Measurements from ENCODE around the gene SEC14L2.
A peak's percentile ranks its signal among the peaks of the same experiment; 100 is the strongest.
"Not testable (repeated sequence)": the region's sequence is repeated elsewhere in the genome, so short reads cannot be mapped to it uniquely, and the experiment has no call there.

SEC14L2 gene

DNA sequence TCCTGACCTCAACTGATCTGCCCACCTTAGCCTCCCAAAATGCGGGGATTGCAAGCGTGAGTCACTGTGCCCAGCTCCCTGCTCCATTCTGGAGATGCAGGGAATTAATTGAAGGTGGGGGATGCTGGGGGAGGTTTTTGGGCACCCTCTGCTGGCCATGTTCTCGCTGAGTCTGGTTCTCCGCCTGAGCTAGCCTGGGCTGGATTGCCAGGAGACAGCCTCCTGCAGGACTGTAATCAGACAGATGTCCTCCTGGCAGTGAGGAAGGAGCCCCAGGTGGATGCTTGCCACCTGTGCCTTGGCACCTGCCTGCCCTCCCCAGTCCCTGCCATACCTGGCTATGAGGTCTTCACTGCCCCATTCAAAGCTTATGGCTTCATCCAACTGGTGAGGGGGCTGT, 34.1 kb downstream of the SEC14L2 start:
- DNase-seq, result no peak

- no peak for DNase-seq
Observed at GRCh38 chr22:30432096-30432495, 35.3 kb downstream of the SEC14L2 start.

DNA sequence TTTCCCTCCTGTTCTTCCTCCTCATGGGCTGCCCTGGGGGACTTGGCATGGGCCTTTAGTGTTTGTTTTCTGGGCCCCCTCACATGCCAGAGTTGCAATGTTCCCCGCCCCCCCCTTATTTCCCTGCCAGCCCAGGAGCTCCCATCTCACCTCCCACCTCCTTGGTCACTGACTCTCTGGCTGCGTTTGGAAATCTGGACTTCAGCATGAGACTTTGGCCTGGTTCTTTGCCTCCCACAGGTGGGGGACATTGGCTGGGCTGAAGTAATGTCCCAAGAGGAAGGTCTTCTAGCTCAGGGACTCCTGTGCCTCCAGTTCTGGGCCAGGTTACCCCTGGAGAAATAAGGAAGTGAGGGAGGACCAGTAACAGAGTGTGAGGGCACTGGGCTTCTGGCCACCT, 35.7 kb downstream of the SEC14L2 start:
- DNase-seq, result no peak

- DNase-seq, result no peak
Observed at GRCh38 chr22:30433227-30433626, 36.4 kb downstream of the SEC14L2 start.

DNA sequence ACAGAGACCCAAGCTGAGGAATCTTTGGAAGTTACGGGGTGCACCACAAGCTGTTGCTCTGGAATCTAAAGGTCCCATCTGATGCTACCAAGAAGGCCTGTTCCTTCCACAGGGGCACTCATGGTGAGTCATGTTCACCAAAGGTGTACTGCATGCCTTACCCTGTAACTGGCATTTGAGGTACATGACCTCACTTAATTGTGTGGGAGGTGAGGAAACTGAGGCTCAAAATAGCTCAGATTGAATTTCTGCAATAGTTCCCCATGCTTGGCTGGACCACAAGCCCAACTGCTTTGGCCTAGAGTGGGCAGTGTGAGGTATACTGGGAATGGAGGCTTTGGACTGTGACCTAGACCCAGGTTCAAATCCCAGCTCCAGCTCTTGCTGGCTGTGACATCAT, 37.0 kb downstream of the SEC14L2 start:
- no peak for DNase-seq

DNA sequence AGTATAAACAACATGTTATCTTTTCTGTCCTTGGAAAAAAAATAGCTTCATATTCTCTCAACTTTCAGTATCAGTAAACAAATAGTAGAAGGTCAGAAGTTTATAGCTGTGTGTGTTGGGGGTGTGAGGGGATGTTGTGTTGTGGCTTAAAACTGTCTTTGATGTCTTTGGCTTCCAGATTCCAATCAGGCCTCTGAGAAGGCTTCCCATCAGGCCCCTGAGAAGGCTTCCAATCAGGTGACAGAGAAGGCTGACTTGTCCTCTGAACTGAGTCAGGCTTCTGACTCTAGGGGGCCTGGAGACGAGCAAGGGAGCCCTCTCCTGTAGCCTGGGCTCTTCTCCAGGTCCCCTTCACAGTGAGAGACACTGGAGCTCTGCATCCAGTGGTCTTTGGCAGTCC, 38.0 kb downstream of the SEC14L2 start:
- no peak for DNase-seq

DNA sequence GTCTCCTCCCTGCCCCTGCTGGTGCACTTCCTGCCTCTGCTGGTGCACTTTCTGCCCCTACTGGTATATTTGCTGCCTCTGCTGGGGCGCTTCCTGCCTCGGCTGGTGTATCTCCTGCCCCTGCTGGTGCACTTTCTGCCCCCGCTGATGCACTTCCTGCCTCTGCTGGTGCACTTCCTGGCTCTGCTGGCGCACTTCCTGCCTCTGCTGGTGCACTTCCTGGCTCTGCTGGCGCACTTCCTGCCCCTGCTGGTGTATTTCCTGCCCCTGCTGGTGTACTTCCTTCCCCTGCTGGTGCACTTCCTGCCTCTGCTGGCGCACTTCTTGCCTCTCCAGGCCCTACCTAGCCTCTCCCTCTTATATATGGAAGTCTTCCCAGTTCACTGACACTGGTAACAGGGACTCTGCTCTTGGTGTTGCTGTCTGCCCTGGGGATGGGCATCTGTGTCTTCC, 38.9 kb downstream of the SEC14L2 start:
- DNase-seq, result no peak

- DNase-seq, result no peak
Observed at GRCh38 chr22:30436196-30436595, 39.4 kb downstream of the SEC14L2 start.

DNA sequence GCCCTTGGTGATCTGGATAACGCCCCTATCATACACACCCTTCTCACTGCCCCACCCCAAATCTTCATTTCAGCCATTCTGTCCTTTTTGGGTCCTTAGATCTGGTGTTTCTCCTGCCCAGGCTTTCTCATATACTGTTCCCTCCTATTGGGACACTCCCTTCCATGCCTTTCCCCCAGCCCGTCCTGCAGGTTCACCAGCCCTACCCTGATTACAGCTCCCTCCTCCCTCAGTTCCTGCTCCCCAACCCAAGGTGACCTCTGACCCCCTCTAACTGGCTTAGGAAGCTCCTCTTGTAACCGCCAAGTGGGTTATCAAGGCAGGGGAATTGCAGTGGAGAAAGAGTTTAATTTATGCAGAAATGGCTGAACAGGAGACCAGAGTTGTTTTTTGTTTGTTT, 41.7 kb downstream of the SEC14L2 start:
- DNase-seq, result no peak

DNA sequence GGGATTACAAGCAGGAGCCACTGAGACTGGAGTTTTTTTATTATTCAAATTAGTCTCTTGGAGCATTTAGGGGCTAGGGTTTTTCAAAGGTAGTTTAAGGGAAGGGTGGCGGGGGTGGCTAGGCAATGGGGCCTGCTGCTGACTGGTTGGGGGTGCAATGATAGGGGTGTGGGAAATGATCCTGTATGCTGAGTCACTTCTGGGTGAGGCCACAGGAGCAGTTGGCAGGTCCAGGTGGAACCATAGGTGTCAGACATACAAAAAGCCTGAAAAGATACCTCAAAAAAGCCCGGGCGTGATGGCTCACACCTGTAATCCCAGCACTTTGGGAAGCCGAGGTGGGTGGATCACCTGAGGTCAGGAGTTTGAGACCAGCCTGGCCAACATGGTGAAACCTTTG, 42.4 kb downstream of the SEC14L2 start:
- no peak for DNase-seq

- DNase-seq, result no peak
Observed at GRCh38 chr22:30439836-30440235, 43.0 kb downstream of the SEC14L2 start.

DNA sequence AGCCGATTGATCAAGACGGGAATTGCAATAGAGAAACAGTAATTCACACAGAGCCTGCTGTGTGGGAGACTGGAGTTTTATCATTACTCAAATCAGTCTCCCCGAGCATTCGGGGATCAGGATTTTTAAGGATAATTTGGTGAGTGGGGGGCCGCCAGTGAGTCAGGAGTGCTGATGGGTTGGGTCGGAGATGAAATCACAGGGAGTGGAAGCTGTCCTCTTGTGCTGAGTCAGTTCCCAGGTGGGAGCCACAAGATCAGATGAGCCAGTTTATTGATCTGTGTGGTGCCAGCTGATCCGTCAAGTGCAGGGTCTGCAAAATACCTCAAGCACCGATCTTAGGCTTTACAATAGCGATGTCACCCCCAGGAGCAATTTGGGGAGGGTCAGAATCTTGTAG, 44.3 kb downstream of the SEC14L2 start:
- no peak for DNase-seq

DNA sequence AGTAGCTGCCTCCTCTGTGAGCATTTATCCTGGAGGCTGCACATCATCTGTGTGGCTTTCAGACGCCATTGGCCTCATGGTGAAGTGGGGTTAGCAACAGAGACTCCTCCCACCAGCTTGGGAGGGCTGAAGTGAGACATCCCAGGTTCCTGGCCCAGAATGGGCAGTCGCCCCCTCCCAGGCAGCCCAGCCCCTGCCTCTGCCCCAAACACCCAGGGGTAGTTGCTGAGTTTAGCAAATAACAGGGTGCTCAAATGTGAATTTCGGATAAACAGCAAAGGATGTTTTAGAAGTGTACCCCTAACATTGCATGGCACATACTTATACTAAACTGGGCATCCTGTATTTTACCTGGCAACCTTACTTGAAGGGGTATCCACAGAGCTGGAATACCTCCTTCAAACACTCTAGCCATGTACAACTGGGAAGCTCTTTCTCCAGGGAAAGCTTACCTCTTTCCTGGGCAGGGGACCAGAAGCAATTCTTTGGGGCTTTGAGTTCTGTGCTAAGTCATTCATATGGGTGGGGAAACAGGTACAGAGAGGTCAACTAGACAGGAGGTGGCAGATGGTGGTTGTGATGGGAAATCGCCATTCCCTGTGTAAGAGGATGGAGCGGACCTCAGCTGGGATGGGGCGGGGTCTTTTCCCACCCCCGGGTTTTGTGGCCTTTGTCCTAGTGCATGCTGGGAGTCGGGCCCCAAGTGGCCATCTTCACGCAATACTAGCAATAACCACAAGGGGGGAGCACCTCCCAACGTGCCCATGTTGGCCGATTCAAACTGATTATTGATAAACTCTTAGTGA, 48.0 kb downstream of the SEC14L2 start:
- peak; percentile 61 to 65 for DNase-seq

- DNase-seq, result no peak
Observed at GRCh38 chr22:30445438-30446145, 48.8 kb downstream of the SEC14L2 start.

GRCh38 chr22:30447656-30448055, 50.8 kb downstream of the SEC14L2 start:
- no peak for DNase-seq

- not testable (repeated sequence) for DNase-seq
Observed at GRCh38 chr22:30451488-30451887, 54.7 kb downstream of the SEC14L2 start.

GRCh38 chr22:30452861-30453260, 56.0 kb downstream of the SEC14L2 start:
- no peak for DNase-seq

DNA sequence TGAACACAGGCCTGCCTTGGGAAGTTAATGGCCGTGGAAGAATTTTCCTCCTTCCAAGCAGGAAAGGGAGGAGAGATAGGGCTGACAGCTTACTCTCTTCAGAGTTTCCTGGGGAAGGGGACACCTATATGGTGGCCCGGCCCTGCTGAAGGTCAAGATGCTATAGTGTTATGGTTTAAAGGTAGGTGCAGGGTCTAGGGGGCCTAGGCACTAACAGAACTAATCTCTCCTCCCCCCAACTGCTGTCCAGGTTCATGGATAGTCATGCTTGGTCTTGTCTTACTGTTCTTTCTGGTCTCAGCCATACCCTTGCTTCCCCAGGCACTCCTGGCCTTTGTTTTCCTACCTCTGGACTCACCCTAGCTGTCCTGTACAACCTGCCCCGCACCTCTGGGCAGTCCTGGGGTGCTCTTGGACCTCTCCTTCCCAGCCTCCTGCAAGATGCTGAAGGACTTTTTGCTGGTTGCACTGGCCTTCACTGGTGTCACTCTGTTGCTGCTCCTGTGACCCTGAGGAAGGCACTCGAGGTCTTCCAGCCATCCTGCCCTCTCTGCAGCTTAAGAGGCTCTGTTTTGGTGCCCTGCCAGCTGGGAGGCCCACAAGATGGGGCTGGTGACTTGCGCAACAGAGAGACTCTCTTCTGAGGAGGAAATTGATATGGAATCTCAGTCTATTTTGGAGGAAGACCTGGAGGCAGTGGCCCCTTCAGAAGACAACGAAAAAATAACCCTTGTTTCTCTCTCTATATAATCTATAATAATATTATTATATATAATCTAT, 57.1 kb downstream of the SEC14L2 start:
- no peak for DNase-seq

DNA sequence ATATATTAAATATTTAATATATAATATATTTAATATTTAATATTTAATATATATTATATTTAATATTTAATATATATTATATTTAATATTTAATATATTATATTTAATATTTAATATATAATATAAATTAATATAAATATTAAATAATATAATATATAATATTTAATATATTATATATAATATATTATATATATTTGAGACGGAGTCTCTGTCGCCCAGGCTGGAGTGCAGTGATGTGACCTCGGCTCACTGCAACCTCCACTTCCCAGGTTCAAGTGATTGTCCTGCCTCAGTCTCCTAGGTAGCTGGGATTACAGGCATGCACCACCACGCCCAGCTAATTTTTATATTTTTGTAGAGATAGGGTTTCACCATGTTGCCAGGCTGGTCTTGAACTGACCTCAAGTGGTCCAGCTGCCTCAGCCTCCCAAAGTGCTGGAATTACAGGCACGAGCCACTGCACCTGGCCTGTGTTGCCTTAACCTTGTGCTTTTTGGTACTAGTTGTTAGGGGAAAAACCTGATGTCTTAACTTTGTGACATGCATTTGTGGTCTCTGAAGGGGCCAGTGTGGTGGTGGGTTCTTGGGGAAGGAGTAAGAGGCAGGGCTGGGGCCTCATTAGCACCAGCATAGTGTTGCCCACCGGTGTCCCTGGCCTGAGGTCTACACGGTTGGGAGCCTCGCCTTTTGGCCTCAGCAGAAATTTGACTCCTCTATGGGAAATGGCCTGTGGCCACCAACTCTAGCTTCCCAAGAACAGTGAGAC, 58.4 kb downstream of the SEC14L2 start:
- DNase-seq, result no peak

- no peak for DNase-seq
Observed at GRCh38 chr22:30457981-30458380, 61.2 kb downstream of the SEC14L2 start.

DNA sequence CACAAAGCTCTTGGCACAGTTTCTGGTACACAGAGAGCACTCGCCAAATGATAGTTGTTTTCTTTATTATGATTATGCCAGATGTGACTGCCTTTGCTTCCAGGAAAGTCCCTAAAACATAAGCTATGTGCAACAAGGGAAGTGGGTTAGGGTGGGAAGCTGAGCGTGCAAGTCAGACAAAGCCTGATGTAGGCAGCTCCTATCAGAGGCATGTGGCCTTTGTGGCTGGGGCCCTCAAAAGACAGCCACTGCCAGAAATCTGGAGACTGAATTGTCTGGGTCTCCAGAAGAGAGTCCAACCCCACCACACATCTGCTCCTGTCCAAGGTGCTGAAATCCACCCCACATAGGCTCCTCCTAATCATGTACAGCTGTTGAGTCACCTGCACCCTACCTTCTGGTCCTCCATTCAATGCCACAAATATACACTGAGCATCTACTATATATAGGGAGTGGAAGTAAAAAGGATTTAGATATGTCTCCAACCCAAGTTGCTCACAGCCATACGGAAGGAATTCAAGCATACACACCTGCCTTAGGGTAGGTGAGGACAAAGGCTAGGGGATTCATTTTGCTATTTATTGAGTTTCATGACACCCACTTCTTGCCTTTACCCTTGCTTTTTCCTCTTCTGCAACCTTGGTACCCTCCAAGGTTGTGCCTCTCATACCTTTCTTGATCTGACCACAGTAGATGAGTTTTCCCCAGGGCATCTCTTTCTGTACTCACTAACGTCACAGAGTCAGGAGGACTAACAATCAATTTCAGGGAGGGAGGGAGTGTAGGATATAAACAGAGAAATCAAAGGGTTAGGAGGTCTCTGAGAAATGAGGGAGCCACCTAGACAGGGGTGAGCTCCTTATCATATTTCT, 62.6 kb downstream of the SEC14L2 start:
- no peak for DNase-seq

GRCh38 chr22:30460147-30460546, 63.3 kb downstream of the SEC14L2 start:
- no peak for DNase-seq
